Esophagus squamous epithelium (tissue), 4 donors: ENCODE measurements around the gene LARGE1.

Experiments
- CTCF ChIP-seq, 6 experiments: fragments of 450-650 bp in 4 of 6; fragments of 200-600 bp in 2 of 6; sonication (generic) in 2 of 6; IDR thresholded peaks; one replicate each; pipeline ENCODE4 v1.5.1; 2016 to 2019; ENCODE audit warnings: antibody characterized with exemption in 6 of 6, mild to moderate bottlenecking in 4 of 6, moderate library complexity in 4 of 6
- POLR2A ChIP-seq, 4 donors: fragments of 450-650 bp; IDR thresholded peaks; one replicate each; pipeline ENCODE4 v1.6.1; 2017; ENCODE audit warnings: antibody characterized with exemption in 4 of 4, mild to moderate bottlenecking in 4 of 4, moderate library complexity in 3 of 4

GRCh38 chr22:33837826-33838225, 82.5 kb downstream of the LARGE1 start:
- TF ChIP-seq CTCF (IDR thresholded peaks at IDR 0.05) (no peak), POLR2A (IDR thresholded peaks at IDR 0.05) (no peak)
